ENCODE results near the gene HINT3. TPM values are rescaled to one million over a fixed set of nuclear protein-coding genes. Genes with fewer than 3 reads are reported as not detected.

The HINT3 gene
- total RNA-seq, 4 donors from 2014 or later = 20.9 to 42.6 (median 28.9) TPM

DNA sequence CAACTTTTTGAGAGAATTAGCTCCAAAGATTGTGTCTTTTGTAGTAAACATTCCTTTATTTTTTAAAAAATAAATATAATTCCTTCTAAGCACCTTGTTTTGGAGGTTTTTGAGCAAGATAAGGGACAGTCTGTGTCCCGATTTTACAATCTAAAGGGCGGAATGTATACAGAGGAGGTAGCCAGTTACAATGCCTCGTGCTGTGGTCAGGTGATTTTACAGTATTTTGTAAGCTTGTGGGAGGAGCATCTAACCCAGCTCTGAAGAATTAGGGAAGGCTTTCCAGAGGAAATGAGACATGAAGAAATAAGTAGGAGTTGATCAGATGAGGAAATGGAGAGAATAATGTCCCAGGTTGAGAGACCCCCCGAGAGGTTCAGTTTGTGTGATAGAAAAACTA, 1.3 kb downstream of the HINT3 start:
- intact Hi-C loops (cut with DNase I; ENCODE audit: low total_unique reads) = loop anchor here (5.0 kb wide), 1 partner anchor 176 kb away; no protein-coding TSS in a partner anchor
- 25 to 35% methylated on average over 4 of the region's 4 CpGs for WGBS, 2 donors
- no peak overlapping the region for H3K4me3 ChIP-seq (ENCODE audit: low read depth, poor library complexity, severe bottlenecking)
- peak in 1 of 2 donors; percentile 52 for DNase-seq (ENCODE audit: low spot score in 2 of 2)
- TF ChIP-seq POLR2A (IDR thresholded peaks at IDR 0.05) = no peak
- TF ChIP-seq, protein P1, sequence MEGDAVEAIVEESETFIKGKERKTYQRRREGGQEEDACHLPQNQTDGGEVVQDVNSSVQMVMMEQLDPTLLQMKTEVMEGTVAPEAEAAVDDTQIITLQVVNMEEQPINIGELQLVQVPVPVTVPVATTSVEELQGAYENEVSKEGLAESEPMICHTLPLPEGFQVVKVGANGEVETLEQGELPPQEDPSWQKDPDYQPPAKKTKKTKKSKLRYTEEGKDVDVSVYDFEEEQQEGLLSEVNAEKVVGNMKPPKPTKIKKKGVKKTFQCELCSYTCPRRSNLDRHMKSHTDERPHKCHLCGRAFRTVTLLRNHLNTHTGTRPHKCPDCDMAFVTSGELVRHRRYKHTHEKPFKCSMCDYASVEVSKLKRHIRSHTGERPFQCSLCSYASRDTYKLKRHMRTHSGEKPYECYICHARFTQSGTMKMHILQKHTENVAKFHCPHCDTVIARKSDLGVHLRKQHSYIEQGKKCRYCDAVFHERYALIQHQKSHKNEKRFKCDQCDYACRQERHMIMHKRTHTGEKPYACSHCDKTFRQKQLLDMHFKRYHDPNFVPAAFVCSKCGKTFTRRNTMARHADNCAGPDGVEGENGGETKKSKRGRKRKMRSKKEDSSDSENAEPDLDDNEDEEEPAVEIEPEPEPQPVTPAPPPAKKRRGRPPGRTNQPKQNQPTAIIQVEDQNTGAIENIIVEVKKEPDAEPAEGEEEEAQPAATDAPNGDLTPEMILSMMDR (IDR thresholded peaks at IDR 0.05) = no peak

DNA sequence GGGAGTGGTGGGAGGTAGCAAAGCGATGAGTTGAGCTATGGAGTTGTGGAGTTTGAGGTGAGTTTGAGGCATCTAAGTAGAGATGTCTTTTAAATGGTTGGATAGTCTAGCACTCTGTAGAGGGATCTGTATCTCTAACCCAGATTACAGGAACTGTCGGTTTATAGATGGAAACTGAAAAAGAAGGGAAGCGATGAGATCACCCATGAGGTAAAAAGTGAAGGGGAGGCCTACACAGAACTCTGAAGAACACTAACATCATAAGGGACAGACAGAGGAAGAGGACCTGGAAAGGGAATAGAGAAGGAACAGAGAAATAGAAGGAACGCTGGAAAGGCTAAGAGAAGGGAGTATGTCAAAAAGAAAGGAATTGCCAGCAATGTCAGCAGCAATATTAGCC, 2.5 kb downstream of the HINT3 start:
- DNase-seq (ENCODE audit: low spot score in 2 of 2) = no peak
- intact Hi-C loops (cut with DNase I; ENCODE audit: low total_unique reads) = loop anchor here (5.0 kb wide), 1 partner anchor 177 kb away; no protein-coding TSS in a partner anchor
- WGBS, 2 donors = 90 to 93% methylated on average over 4 of the region's 4 CpGs
- TF ChIP-seq POLR2A (IDR thresholded peaks at IDR 0.05) = no peak
- TF ChIP-seq, protein P1 (IDR thresholded peaks at IDR 0.05) = no peak
- no peak overlapping the region for H3K4me3 ChIP-seq (ENCODE audit: low read depth, poor library complexity, severe bottlenecking)

DNA sequence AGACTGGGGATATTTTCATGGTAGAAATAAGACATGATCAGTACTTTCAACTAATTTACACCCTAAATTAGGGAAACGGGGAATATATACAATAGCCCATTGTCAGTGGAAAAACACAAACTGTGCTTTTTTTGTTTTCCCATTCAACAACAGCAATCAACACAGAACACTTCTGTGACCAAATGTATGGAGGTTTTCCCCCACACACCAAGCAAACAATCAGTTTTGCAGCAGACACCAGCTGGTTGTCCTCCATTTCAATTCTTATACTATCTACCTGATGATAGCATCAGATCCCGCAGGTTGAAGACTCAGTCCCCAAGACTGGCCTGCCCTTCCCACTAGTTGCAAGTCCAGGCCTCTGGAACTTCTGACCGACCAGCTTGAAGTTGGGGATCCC, 4.5 kb downstream of the HINT3 start:
- no peak for TF ChIP-seq POLR2A (IDR thresholded peaks at IDR 0.05)
- TF ChIP-seq, protein P1 (IDR thresholded peaks at IDR 0.05) = no peak
- H3K4me3 ChIP-seq (ENCODE audit: low read depth, poor library complexity, severe bottlenecking) = no peak overlapping the region
- 89% methylated on average over 3 of the region's 3 CpGs for WGBS, 2 donors
- intact Hi-C loops (cut with DNase I; ENCODE audit: low total_unique reads) = no loop called here
- DNase-seq (ENCODE audit: low spot score in 2 of 2) = no peak

DNA sequence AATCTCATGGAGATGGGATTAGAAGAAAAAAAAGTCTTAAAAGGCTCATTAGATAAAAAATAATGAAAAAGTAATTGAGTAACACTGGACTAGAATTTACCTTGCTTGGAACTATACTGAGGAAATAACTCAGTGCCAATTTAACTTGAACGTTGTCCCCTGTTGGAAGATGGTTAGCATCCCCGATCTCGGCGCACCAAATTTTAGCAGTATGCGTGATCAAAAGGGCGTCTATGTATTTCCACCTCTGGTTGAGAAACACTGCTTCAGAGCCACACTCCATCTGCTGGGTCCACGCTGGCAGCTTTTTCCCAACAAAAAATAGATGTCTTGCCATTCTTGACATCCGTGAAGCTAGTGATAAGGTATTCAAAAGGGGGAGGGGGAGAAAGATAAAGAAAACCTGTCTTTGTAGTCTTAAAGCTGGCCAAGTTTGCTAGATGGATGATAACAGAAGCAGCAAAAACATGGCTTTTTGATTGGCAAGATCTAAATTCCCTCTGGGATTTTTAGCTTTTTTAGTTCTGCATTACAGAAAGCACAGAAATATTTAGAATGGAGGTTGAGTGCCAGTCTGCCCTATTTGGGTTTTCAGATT, 6.4 kb downstream of the HINT3 start:
- intact Hi-C loops (cut with DNase I; ENCODE audit: low total_unique reads) = no loop called here
- TF ChIP-seq, protein P1 (IDR thresholded peaks at IDR 0.05) = no peak
- no peak for TF ChIP-seq POLR2A (IDR thresholded peaks at IDR 0.05)
- DNase-seq (ENCODE audit: low spot score in 2 of 2) = no peak
- H3K4me3 ChIP-seq (ENCODE audit: low read depth, poor library complexity, severe bottlenecking) = no peak overlapping the region
- WGBS, 2 donors = 77 to 81% methylated on average over 8 of the region's 8 CpGs

DNA sequence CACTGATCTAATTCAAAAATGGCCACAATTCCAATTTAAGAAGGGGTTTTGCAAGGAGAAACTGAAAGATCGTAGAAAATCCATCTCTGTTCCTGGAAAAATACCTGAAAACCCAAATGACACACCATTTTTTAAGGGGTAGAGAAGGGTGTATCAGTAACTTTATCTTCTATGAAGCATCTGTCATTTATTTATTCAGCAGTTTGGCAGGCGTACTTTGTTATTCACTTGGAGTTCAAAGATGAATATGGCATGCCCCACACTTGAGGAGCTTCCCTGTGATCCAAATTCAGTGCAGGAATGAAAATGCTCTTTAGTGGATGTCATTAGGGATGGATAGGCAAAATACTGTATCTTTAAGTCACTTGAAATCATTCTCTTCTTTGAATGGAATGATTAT, 7.2 kb downstream of the HINT3 start:
- intact Hi-C loops (cut with DNase I; ENCODE audit: low total_unique reads) = no loop called here
- no peak for DNase-seq (ENCODE audit: low spot score in 2 of 2)
- H3K4me3 ChIP-seq (ENCODE audit: low read depth, poor library complexity, severe bottlenecking) = no peak overlapping the region
- TF ChIP-seq, protein P1 (IDR thresholded peaks at IDR 0.05) = no peak
- no peak for TF ChIP-seq POLR2A (IDR thresholded peaks at IDR 0.05)
- WGBS, 2 donors = 73 to 80% methylated on average over 2 of the region's 2 CpGs

DNA sequence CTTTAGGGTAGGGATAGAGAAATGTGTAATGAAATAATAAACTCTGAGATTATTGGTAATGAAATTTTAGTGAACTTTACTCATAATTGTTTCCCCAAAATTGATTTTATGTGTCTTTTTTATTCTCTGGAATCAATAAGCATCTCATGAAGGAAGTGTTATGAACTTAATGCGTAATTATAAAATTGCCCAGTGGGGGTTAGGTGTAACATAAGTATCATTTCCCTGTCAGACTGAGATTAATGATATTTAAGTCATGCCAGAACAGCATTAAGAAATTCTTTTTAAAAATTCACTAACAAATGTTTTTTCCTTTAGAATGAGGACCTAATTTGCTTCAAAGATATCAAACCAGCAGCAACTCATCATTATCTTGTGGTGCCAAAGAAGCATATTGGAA, 10.0 kb downstream of the HINT3 start:
- intact Hi-C loops (cut with DNase I; ENCODE audit: low total_unique reads) = no loop called here
- no peak for DNase-seq (ENCODE audit: low spot score in 2 of 2)
- WGBS, 2 donors = 90 to 95% methylated on average over 1 of the region's 1 CpG
- TF ChIP-seq POLR2A (IDR thresholded peaks at IDR 0.05) = no peak
- TF ChIP-seq, protein P1 (IDR thresholded peaks at IDR 0.05) = no peak
- no peak overlapping the region for H3K4me3 ChIP-seq (ENCODE audit: low read depth, poor library complexity, severe bottlenecking)
